HepG2 (cell line): ENCODE data around the gene SEPHS1. TPM values are rescaled to one million over a fixed set of nuclear protein-coding genes. Genes with fewer than 3 reads are reported as not detected.

Experiments
- BATF2 ChIP-seq: sonication (generic); formaldehyde crosslinking; IDR thresholded peaks from 2 replicates; pipeline ENCODE4 v1.8.0; 2022; ENCODE audit warnings: mild to moderate bottlenecking, missing genetic modification reagents, moderate library complexity
- ETV6 ChIP-seq: sonication (generic); formaldehyde crosslinking; conservative IDR thresholded peaks from 2 replicates; pipeline ENCODE4 v1.4.0; 2020; ENCODE audit warnings: missing genetic modification reagents
- GATAD1 ChIP-seq: IDR thresholded peaks from 2 replicates; pipeline ENCODE4 v1.6.1; 2016; ENCODE audit warnings: missing genetic modification reagents, missing compliant biosample characterization
- KDM5B ChIP-seq: sonication (generic); formaldehyde crosslinking; IDR thresholded peaks from 2 replicates; pipeline ENCODE4 v1.4.0; 2020; ENCODE audit warnings: missing genetic modification reagents, mild to moderate bottlenecking, borderline replicate concordance
- MEIS1 ChIP-seq: sonication (generic); formaldehyde crosslinking; IDR thresholded peaks from 2 replicates; pipeline ENCODE4 v1.9.0; 2021; ENCODE audit warnings: mild to moderate bottlenecking, missing genetic modification reagents, moderate library complexity, borderline replicate concordance
- MTA1 ChIP-seq: sonication (generic); formaldehyde crosslinking; IDR thresholded peaks from 2 replicates; pipeline ENCODE4 v1.4.0; 2020; ENCODE audit warnings: missing genetic modification reagents, mild to moderate bottlenecking, borderline replicate concordance
- RBFOX2 ChIP-seq: fragments of 200-400 bp; formaldehyde crosslinking; IDR thresholded peaks from 2 replicates; pipeline ENCODE4 v1.6.1; 2017; ENCODE audit warnings: low read depth, mild to moderate bottlenecking, low read length
- REST ChIP-seq, 2 experiments: IDR thresholded peaks; 2 replicates each; pipeline ENCODE4 v1.6.1; 2011 to 2012; ENCODE audit warnings: low read length in 2 of 2, borderline replicate concordance in 1 of 2, low read depth in 1 of 2, mild to moderate bottlenecking in 1 of 2, moderate library complexity in 1 of 2
- RORA ChIP-seq: sonication (generic); formaldehyde crosslinking; IDR thresholded peaks from 2 replicates; pipeline ENCODE4 v1.5.0; 2020; ENCODE audit warnings: mild to moderate bottlenecking, missing genetic modification reagents, moderate library complexity
- SP4 ChIP-seq: sonication (generic); formaldehyde crosslinking; IDR thresholded peaks from 2 replicates; pipeline ENCODE4 v1.8.1; 2023; ENCODE audit warnings: mild to moderate bottlenecking, missing genetic modification reagents
- USF2 ChIP-seq, 2 experiments: sonication (generic) in 1 of 2; formaldehyde crosslinking in 1 of 2; IDR thresholded peaks; 2 replicates each; pipeline versions ENCODE4 v1.5.1 to v1.6.1; 2011 to 2020; ENCODE audit warnings: borderline replicate concordance in 1 of 2, low read depth in 1 of 2, low read length in 1 of 2, mild to moderate bottlenecking in 1 of 2, missing genetic modification reagents in 1 of 2, moderate library complexity in 1 of 2
- ZFP91 ChIP-seq: sonication (generic); formaldehyde crosslinking; IDR thresholded peaks from 2 replicates; pipeline ENCODE4 v1.9.0; 2022; ENCODE audit warnings: missing genetic modification reagents, mild to moderate bottlenecking, borderline replicate concordance
- ZFY ChIP-seq: sonication (generic); formaldehyde crosslinking; IDR thresholded peaks from 2 replicates; pipeline ENCODE4 v1.4.0; 2020; ENCODE audit warnings: missing genetic modification reagents
- ZNF558 ChIP-seq: sonication (generic); formaldehyde crosslinking; IDR thresholded peaks from 2 replicates; pipeline ENCODE4 v1.9.0; 2022; ENCODE audit warnings: mild to moderate bottlenecking, missing genetic modification reagents, borderline replicate concordance
- ZNF580 ChIP-seq: IDR thresholded peaks from 2 replicates; pipeline ENCODE4 v1.6.1; 2016; ENCODE audit warnings: low read depth, borderline replicate concordance
- polyA plus RNA-seq, 8 experiments: library from polyadenylated mRNA; depleted of rRNA in 3 of 8; stranded (reverse) in 7 of 8; unstranded in 1 of 8; fragments of >200 nt; fragmentation: Illumina TruSeq in 4 of 8; extraction: Trizol in 4 of 8; gene quantifications; 2 replicates each; pipeline versions ENCODE4 v1.2.1 to v1.2.3, GENCODE V29; 2011 to 2016; ENCODE audit warnings: low read depth in 4 of 8, missing spikeins in 1 of 8, mixed read lengths in 1 of 8; ENCODE audit not compliant: insufficient read depth in 1 of 8
- total RNA-seq, 5 experiments: library from RNA; depleted of rRNA; stranded (reverse); fragments of >200 nt; fragmentation: Illumina TruSeq; extraction: Trizol; gene quantifications; 2 replicates each; pipeline ENCODE4 v1.2.3, GENCODE V29; 2016; ENCODE audit warnings: low read depth in 1 of 5
- TF ChIP-seq, protein P1 (sequence below): sonication (generic); formaldehyde crosslinking; IDR thresholded peaks from 2 replicates; pipeline ENCODE4 v1.9.0; 2022; ENCODE audit warnings: low read depth, missing genetic modification reagents

Gene SEPHS1
- total and polyA plus RNA-seq, 2 of the 13 experiments (the other 11 are each of a cell fraction or from before 2014, with no cell fraction given), result 57.8 to 61.5 TPM

- TF ChIP-seq, protein P1, sequence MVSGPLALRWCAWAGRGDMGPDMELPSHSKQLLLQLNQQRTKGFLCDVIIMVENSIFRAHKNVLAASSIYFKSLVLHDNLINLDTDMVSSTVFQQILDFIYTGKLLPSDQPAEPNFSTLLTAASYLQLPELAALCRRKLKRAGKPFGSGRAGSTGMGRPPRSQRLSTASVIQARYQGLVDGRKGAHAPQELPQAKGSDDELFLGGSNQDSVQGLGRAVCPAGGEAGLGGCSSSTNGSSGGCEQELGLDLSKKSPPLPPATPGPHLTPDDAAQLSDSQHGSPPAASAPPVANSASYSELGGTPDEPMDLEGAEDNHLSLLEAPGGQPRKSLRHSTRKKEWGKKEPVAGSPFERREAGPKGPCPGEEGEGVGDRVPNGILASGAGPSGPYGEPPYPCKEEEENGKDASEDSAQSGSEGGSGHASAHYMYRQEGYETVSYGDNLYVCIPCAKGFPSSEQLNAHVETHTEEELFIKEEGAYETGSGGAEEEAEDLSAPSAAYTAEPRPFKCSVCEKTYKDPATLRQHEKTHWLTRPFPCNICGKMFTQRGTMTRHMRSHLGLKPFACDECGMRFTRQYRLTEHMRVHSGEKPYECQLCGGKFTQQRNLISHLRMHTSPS (CRISPR knock-in tag), result no peak
- TF ChIP-seq ZFP91 (CRISPR knock-in tag) (peak; percentile 89), RBFOX2 (peak; percentile 84), KDM5B (CRISPR knock-in tag) (no peak; the same call in 1 of the 2 replicates), BATF2 (CRISPR knock-in tag) (no peak), SP4 (CRISPR knock-in tag) (no peak), MTA1 (CRISPR knock-in tag) (peak; percentile 23; the same call in 1 of the 2 replicates), ZFY (CRISPR knock-in tag) (peak; percentile 57; the same call in 1 of the 2 replicates), ETV6 (CRISPR knock-in tag) (peak; percentile 65; the same call in 1 of the 2 replicates), USF2 (IDR thresholded peaks at IDR 0.05; ENCODE audit: low read depth, low read length) (no peak), USF2 (CRISPR knock-in tag; IDR thresholded peaks at IDR 0.05; ENCODE audit: borderline replicate concordance) (0 out of 2 replicates have a peak, but pooled peaks have one; percentile 14), GATAD1 (CRISPR knock-in tag) (peak; percentile 42; the same call in 1 of the 2 replicates), REST (IDR thresholded peaks at IDR 0.05; ENCODE audit: borderline replicate concordance in 1 of 2, low read depth in 1 of 2, low read length in 2 of 2) (peak; percentile 7 to 70; a peak in 2 of 4 replicates), ZNF558 (CRISPR knock-in tag) (no peak), RORA (no peak; the same call in 1 of the 2 replicates), MEIS1 (CRISPR knock-in tag) (no peak), ZNF580 (peak; percentile 31; the same call in 1 of the 2 replicates)
Observed at GRCh38 chr10:13348216-13349017, at the start of gene SEPHS1 (continued).
